H9 (cell line): Measurements from ENCODE around the gene CDKAL1. TPM values are rescaled to one million over a fixed set of nuclear protein-coding genes. Genes with fewer than 3 reads are reported as not detected.

ENCODE experiments used
- DNase-seq: peaks from one replicate; pipeline ENCODE4 v3.0.0-alpha.2; 2017
- H2AFZ ChIP-seq: one replicate; pipeline ENCODE4 v1.6.1; 2013; ENCODE audit warnings: mild to moderate bottlenecking, low read length, control low read depth, moderate library complexity
- H2AK5ac ChIP-seq: 2 replicates; pipeline ENCODE4 v1.6.1; 2013; ENCODE audit warnings: low read length, control low read depth, mixed read lengths; ENCODE audit not compliant: insufficient read length
- H2BK120ac ChIP-seq: one replicate; pipeline ENCODE4 v1.6.1; 2013; ENCODE audit warnings: low read depth, mild to moderate bottlenecking, low read length, control low read depth, inconsistent platforms; ENCODE audit not compliant: poor library complexity, severe bottlenecking
- H2BK12ac ChIP-seq: 2 replicates; pipeline ENCODE4 v1.6.1; 2013; ENCODE audit warnings: low read length, control low read depth, mixed read lengths, low read depth; ENCODE audit not compliant: insufficient read length
- H2BK15ac ChIP-seq: 2 replicates; pipeline ENCODE4 v1.6.1; 2013; ENCODE audit warnings: low read depth, low read length, control low read depth
- H2BK20ac ChIP-seq: one replicate; pipeline ENCODE4 v1.6.1; 2013; ENCODE audit warnings: low read depth, mild to moderate bottlenecking, low read length, control low read depth, inconsistent platforms; ENCODE audit not compliant: poor library complexity, severe bottlenecking
- H2BK5ac ChIP-seq: 2 replicates; pipeline ENCODE4 v1.6.1; 2013; ENCODE audit warnings: low read length, control low read depth, mixed read lengths; ENCODE audit not compliant: insufficient read length
- H3K14ac ChIP-seq: 2 replicates; pipeline ENCODE4 v1.6.1; 2013; ENCODE audit warnings: low read length, control low read depth; ENCODE audit not compliant: insufficient read depth
- H3K18ac ChIP-seq: 2 replicates; pipeline ENCODE4 v1.6.1; 2013; ENCODE audit warnings: low read depth, mild to moderate bottlenecking, mixed read lengths, low read length, control low read depth; ENCODE audit not compliant: insufficient read length
- H3K23ac ChIP-seq: 2 replicates; pipeline ENCODE4 v1.6.1; 2013; ENCODE audit warnings: low read length, control low read depth, mixed read lengths, low read depth; ENCODE audit not compliant: insufficient read length
- H3K23me2 ChIP-seq: 2 replicates; pipeline ENCODE4 v1.6.1; 2013; ENCODE audit warnings: low read depth, mild to moderate bottlenecking, mixed read lengths, low read length, control low read depth; ENCODE audit not compliant: insufficient read length, poor library complexity, severe bottlenecking
- H3K27ac ChIP-seq: 2 replicates; pipeline ENCODE4 v1.5.1; 2013; ENCODE audit warnings: low read length, control low read depth, mixed read lengths, low read depth; ENCODE audit not compliant: insufficient read length
- H3K27me3 ChIP-seq: 2 replicates; pipeline ENCODE4 v1.6.1; 2013; ENCODE audit warnings: low read length, control low read depth, inconsistent platforms; ENCODE audit not compliant: insufficient read depth
- H3K4ac ChIP-seq: 2 replicates; pipeline ENCODE4 v1.6.1; 2013; ENCODE audit warnings: low read depth, mild to moderate bottlenecking, control low read depth, inconsistent platforms, low read length, moderate library complexity
- H3K4me1 ChIP-seq: 2 replicates; pipeline ENCODE4 v1.6.1; 2013; ENCODE audit warnings: low read length, control low read depth, inconsistent platforms; ENCODE audit not compliant: insufficient read depth
- H3K4me2 ChIP-seq: 2 replicates; pipeline ENCODE4 v1.6.1; 2013; ENCODE audit warnings: low read length, control low read depth, mixed read lengths; ENCODE audit not compliant: insufficient read length, insufficient read depth
- H3K56ac ChIP-seq: 2 replicates; pipeline ENCODE4 v1.6.1; 2013; ENCODE audit warnings: low read depth, mild to moderate bottlenecking, mixed read lengths, low read length, control low read depth; ENCODE audit not compliant: insufficient read length
- H3K79me1 ChIP-seq: 2 replicates; pipeline ENCODE4 v1.6.1; 2013; ENCODE audit warnings: low read depth, mild to moderate bottlenecking, moderate library complexity, low read length, control low read depth, inconsistent platforms; ENCODE audit not compliant: insufficient read depth, poor library complexity, severe bottlenecking
- H3K79me2 ChIP-seq: 2 replicates; pipeline ENCODE4 v1.6.1; 2013; ENCODE audit warnings: low read length, control low read depth, inconsistent platforms; ENCODE audit not compliant: insufficient read depth
- H3K9ac ChIP-seq: 2 replicates; pipeline ENCODE4 v1.6.1; 2013; ENCODE audit warnings: low read length, control low read depth, mixed read lengths; ENCODE audit not compliant: insufficient read length; ENCODE audit errors: extremely low read depth
- H3K9me3 ChIP-seq: one replicate; pipeline ENCODE4 v1.6.1; 2013; ENCODE audit warnings: low read depth, low read length, inconsistent platforms; ENCODE audit not compliant: control insufficient read depth
- H3T11ph ChIP-seq: one replicate; pipeline ENCODE4 v1.6.1; 2013; ENCODE audit warnings: mild to moderate bottlenecking, low read length, control low read depth, inconsistent platforms
- H4K20me1 ChIP-seq: one replicate; pipeline ENCODE4 v1.6.1; 2013; ENCODE audit not compliant: control insufficient read depth, insufficient read length, insufficient read depth
- H4K5ac ChIP-seq: 2 replicates; pipeline ENCODE4 v1.6.1; 2013; ENCODE audit warnings: low read depth, mild to moderate bottlenecking, mixed read lengths, low read length, control low read depth; ENCODE audit not compliant: insufficient read length
- H4K8ac ChIP-seq: replicated peaks from 2 replicates; pipeline ENCODE4 v1.6.1; 2013; ENCODE audit warnings: low read length, control low read depth, mixed read lengths, low read depth; ENCODE audit not compliant: insufficient read length
- H4K91ac ChIP-seq: 2 replicates; pipeline ENCODE4 v1.6.1; 2013; ENCODE audit warnings: low read depth, mild to moderate bottlenecking, moderate library complexity, mixed read lengths, low read length, control low read depth; ENCODE audit not compliant: insufficient read length
- H3K27ac Mint-ChIP-seq, 3 experiments: 2 replicates in 2 of 3; 3 replicates in 1 of 3; pipeline ENCODE4 v1.8.0; 2020 to 2021; ENCODE audit warnings: mixed read lengths in 3 of 3, mild to moderate bottlenecking in 1 of 3, moderate library complexity in 1 of 3
- H3K27me3 Mint-ChIP-seq: 2 replicates; pipeline ENCODE4 v1.8.0; 2021; ENCODE audit warnings: low read depth, mild to moderate bottlenecking, moderate library complexity, mixed read lengths
- H3K36me3 Mint-ChIP-seq, 3 experiments: 2 replicates in 2 of 3; 3 replicates in 1 of 3; pipeline ENCODE4 v1.8.0; 2020 to 2021; ENCODE audit warnings: low read depth in 3 of 3, mixed read lengths in 3 of 3; ENCODE audit not compliant: insufficient read depth in 1 of 3
- H3K4me1 Mint-ChIP-seq, 2 experiments: 2 replicates each; pipeline ENCODE4 v1.8.0; 2020; ENCODE audit warnings: mixed read lengths in 2 of 2
- H3K4me3 Mint-ChIP-seq, 2 experiments: 2 replicates in 1 of 2; 3 replicates in 1 of 2; pipeline ENCODE4 v1.8.0; 2020 to 2021; ENCODE audit warnings: mild to moderate bottlenecking in 2 of 2, mixed read lengths in 2 of 2, moderate library complexity in 1 of 2
- H3K9me3 Mint-ChIP-seq, 2 experiments: 2 replicates in 1 of 2; 3 replicates in 1 of 2; pipeline ENCODE4 v1.8.0; 2020; ENCODE audit warnings: mild to moderate bottlenecking in 2 of 2, mixed read lengths in 2 of 2, moderate library complexity in 1 of 2
- WGBS: extraction: QIAGEN DNeasy Blood & Tissue Kit; methylation state at CpG from one replicate; pipeline ENCODE4 v1.1.7; 2013; ENCODE audit warnings: missing lambda C conversion rate, low lambda C conversion rate, mixed read lengths; ENCODE audit not compliant: insufficient read length; ENCODE audit errors: extremely low coverage; 5-methylcytosine and 5-hydroxymethylcytosine counted together
- total RNA-seq: library from RNA; stranded (reverse); gene quantifications from 2 replicates; pipeline ENCODE4 v1.2.1, GENCODE V29; 2021
- TF ChIP-seq, protein P1 (sequence below): fragments of 200-600 bp; sonication (generic); conservative IDR thresholded peaks from 3 replicates; pipeline ENCODE4 v1.8.0; 2021; ENCODE audit warnings: antibody characterized with exemption, mild to moderate bottlenecking

CDKAL1 gene
- total RNA-seq, 1 experiment from 2014 or later, result 23.0 TPM

DNA sequence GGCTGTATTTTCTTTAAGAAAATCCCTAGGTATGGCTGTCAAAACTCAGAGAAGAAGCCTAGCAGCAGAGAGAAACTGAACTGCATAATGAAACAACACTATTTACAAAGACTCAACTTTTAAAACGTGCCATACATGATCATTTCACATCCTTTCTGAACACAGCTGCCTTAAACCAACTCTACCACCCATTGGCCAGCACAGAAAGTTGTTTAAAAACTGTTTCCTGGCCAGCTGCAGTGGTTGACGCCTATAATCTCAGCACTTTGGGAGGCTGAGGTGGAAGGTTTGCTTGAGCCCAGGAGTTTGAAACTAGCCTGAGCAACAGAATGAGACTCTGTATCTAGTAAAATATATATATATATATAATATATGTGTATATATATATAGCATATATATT, 722.9 kb downstream of the CDKAL1 start:
- Histone ChIP-seq H3K4me2 (no peak overlapping the region), H2AFZ (no peak overlapping the region), H4K5ac (no peak overlapping the region), H3K79me1 (no peaks in the 10 kb centered on the region), H2AK5ac (no peak overlapping the region), H2BK12ac (no peak overlapping the region), H3K23me2 (no peaks in the 10 kb centered on the region), H3K27ac (no peak overlapping the region), H2BK5ac (no peak overlapping the region), H4K8ac (no peak overlapping the region), H4K20me1 (no peaks in the 10 kb centered on the region), H3K4me1 (no peaks in the 10 kb centered on the region), H3K9me3 (no peaks in the 10 kb centered on the region), H3K18ac (no peak overlapping the region), H4K91ac (no peak overlapping the region), H3K27me3 (no peaks in the 10 kb centered on the region), H3K79me2 (no peaks in the 10 kb centered on the region), H3K9ac (no peak overlapping the region), H3K56ac (no peak overlapping the region), H3K4ac (no peak overlapping the region), H3K14ac (no peak overlapping the region), H2BK15ac (no peak overlapping the region), H2BK120ac (no peak overlapping the region), H2BK20ac (no peak overlapping the region), H3K23ac (no peak overlapping the region), H3T11ph (no peak overlapping the region)
- peaks cover 5 to 11% of the 10 kb centered on the region in 2 experiments; a peak in 3 of 4 replicates for H3K4me1 Mint-ChIP-seq
- no peak overlapping the region for H3K4me3 Mint-ChIP-seq
- no peak overlapping the region for H3K27ac Mint-ChIP-seq
- DNase-seq, result no peak
- H3K9me3 Mint-ChIP-seq, result peaks cover 0 to 9% of the 10 kb centered on the region in 2 experiments; a peak in 3 of 5 replicates
- H3K36me3 Mint-ChIP-seq, result peaks cover 0 to 5% (median 1%) of the 10 kb centered on the region in 3 experiments; a peak in 3 of 7 replicates
- no CpG with 5 or more reads among the region's 2 CpGs for WGBS
- H3K27me3 Mint-ChIP-seq, result no peaks in the 10 kb centered on the region
- TF ChIP-seq, protein P1, sequence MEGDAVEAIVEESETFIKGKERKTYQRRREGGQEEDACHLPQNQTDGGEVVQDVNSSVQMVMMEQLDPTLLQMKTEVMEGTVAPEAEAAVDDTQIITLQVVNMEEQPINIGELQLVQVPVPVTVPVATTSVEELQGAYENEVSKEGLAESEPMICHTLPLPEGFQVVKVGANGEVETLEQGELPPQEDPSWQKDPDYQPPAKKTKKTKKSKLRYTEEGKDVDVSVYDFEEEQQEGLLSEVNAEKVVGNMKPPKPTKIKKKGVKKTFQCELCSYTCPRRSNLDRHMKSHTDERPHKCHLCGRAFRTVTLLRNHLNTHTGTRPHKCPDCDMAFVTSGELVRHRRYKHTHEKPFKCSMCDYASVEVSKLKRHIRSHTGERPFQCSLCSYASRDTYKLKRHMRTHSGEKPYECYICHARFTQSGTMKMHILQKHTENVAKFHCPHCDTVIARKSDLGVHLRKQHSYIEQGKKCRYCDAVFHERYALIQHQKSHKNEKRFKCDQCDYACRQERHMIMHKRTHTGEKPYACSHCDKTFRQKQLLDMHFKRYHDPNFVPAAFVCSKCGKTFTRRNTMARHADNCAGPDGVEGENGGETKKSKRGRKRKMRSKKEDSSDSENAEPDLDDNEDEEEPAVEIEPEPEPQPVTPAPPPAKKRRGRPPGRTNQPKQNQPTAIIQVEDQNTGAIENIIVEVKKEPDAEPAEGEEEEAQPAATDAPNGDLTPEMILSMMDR, result no peak
